Mucosa of rectum (tissue), 2 donors: ENCODE results near the gene GSPT1.
"Not testable (repeated sequence)": the region's sequence is repeated elsewhere in the genome, so short reads cannot be mapped to it uniquely, and the experiment has no call there.

ENCODE experiments used
- H3K27ac ChIP-seq, 2 donors: one replicate each; pipeline ENCODE4 v1.7.0; 2013; ENCODE audit warnings: inconsistent platforms in 2 of 2, low read depth in 2 of 2, low read length in 2 of 2
- H3K27me3 ChIP-seq, 2 donors: one replicate each; pipeline ENCODE4 v1.7.0; 2013; ENCODE audit warnings: low read length in 2 of 2; ENCODE audit not compliant: control insufficient read depth in 2 of 2, insufficient read depth in 2 of 2
- H3K36me3 ChIP-seq, 2 donors: one replicate each; pipeline ENCODE4 v1.7.0; 2013; ENCODE audit warnings: low read length in 2 of 2; ENCODE audit not compliant: control insufficient read depth in 2 of 2, insufficient read depth in 2 of 2
- H3K4me1 ChIP-seq, 2 donors: one replicate each; pipeline ENCODE4 v1.7.0; 2013; ENCODE audit warnings: low read length in 2 of 2, mild to moderate bottlenecking in 1 of 2; ENCODE audit not compliant: control insufficient read depth in 2 of 2, insufficient read depth in 2 of 2
- H3K4me3 ChIP-seq, 2 donors: one replicate each; pipeline ENCODE4 v1.7.0; 2013; ENCODE audit warnings: low read length in 2 of 2
- H3K9ac ChIP-seq, 2 donors: one replicate each; pipeline ENCODE4 v1.7.0; 2013; ENCODE audit warnings: low read length in 2 of 2, low read depth in 1 of 2, mild to moderate bottlenecking in 1 of 2
- H3K9me3 ChIP-seq, 2 donors: one replicate each; pipeline ENCODE4 v1.7.0; 2013; ENCODE audit warnings: low read length in 2 of 2; ENCODE audit not compliant: control insufficient read depth in 2 of 2
- donor health status: healthy.
- donor health status: Normal muscosa, but diverticular disease.

GSPT1 gene

DNA sequence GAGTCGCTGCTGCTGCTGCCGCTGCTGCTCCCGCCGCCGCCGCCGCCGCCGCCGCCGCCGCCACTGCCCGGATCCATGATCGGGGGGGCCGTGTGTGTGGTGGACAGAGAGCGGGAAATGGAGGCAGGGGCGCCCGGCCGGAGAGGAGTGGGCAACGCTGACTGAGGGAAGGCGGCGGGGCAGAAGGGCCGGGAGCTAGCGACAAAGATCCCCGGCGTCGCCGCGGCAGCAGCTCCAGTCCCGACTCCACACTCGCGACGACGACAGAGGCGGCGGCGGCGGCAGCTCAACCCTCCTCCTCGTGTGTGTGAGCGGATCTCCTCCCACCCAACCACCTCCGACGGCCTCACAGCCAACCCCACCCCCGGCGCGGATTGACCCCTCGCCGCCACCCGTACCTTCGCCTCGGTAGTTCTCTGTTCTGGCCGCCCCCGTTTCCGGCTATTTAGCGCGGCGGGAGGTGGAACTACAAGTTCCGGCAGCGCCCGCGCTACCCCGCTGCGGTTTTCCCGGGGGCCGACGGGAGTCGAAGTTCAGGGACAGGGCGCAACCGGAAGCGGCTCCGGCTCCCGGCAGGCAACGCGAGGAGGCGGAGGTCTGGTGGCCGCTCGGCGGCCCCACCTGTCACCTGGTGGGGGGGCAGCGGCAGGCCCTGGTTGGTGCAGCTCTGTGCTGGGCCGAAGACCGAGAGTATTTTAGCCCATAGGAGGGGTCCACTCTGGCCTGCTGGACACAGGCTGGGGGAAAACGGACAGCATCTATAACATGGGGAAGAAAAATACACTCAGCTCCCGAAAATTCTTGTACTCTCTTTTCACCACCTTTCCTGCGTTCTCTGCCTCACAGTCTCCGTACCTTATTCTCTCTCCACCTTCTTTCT, at the start of gene GSPT1:
Gene GSPT1, minus strand, starts transcription at position 313 of the 880 bp plus-strand sequence. Its CDS starts 236 bp downstream, at position 77.
- peak within 1 kb of the TSS; percentile 91 to 96 for H3K27ac ChIP-seq
- H3K27me3 ChIP-seq, result no peaks in the 10 kb centered on the region
- no peaks in the 10 kb centered on the region for H3K36me3 ChIP-seq
- H3K4me3 ChIP-seq, result peak within 1 kb of the TSS; percentile 89 to 93
- peaks cover 16 to 18% of the 10 kb centered on the region in 2 donors for H3K4me1 ChIP-seq
- peak within 1 kb of the TSS; percentile 88 to 93 for H3K9ac ChIP-seq
- H3K9me3 ChIP-seq, result no peaks in the 10 kb centered on the region

DNA sequence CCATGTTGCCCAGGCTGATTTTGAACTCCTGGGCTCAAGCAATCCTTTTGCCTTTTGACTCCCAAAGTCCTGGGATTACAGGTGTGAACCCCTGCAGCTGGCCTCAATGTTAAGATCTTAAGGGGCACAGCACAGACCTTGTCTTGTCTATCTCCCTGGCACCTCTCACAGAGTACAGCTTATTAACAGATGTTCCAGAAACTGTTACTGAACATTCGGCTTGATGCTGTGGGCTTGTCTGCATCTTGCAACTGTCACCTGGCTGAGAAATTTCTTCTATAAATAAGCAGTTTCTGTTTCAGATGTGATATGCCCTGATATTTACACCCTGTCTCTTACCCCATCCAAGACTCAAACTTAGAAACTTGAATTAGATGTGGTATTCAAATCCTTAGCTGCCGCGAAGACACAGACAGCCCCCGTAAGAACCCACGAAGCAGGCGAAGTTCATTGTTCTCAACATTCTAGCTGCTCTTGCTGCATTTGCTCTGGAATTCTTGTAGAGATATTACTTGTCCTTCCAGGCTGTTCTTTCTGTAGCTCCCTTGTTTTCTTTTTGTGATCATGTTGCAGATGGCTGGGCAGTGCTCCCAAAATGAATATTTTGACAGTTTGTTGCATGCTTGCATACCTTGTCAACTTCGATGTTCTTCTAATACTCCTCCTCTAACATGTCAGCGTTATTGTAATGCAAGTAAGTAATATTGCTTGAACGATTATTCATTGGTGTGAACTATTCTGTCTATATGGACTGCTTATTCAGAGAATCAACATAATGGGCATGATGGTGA, 49.2 kb upstream of the GSPT1 start, which contains the start of gene TNFRSF17:
Gene TNFRSF17, plus strand, starts transcription at position 450 of the 791 bp plus-strand sequence. Its CDS starts 115 bp downstream, at position 565.
- Histone ChIP-seq H3K4me3 (peak within 1 kb of the TSS; percentile 10 to 71), H3K9me3 (no peaks in the 10 kb centered on the region), H3K4me1 (no peaks in the 10 kb centered on the region), H3K36me3 (no peaks in the 10 kb centered on the region), H3K27me3 (no peaks in the 10 kb centered on the region), H3K27ac (peak within 1 kb of the TSS in 1 of 2 donors; percentile 65), H3K9ac (peak within 1 kb of the TSS in 1 of 2 donors; percentile 52)

- Histone ChIP-seq H3K9me3 (no peaks in the 10 kb centered on the region), H3K27me3 (no peaks in the 10 kb centered on the region), H3K27ac (peak overlapping the region in 1 of 2 donors; percentile 9), H3K36me3 (no peaks in the 10 kb centered on the region), H3K4me1 (no peaks in the 10 kb centered on the region), H3K4me3 (no peak overlapping the region), H3K9ac (no peak overlapping the region)
Measured at GRCh38 chr16:11963706-11964105, 48.0 kb upstream of the GSPT1 start.

DNA sequence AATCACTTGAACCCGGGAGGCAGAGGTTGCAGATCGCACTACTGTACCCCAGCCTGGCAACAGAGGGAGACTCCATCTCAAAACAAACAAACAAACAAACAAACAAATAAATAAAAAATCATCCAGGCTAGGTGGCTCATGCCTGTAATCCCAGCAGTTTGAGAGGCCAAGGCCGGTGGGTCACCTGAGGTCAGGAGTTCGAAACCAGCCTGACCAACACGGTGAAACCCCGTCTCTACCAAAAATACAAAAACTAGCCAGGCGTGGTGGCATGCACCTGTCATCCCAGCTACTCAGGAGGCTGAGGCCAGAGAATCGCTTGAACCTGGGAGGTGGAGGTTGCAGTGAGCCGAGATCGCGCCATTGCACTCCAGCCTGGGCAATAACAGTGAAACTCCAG, 47.2 kb upstream of the GSPT1 start:
- H3K4me3 ChIP-seq, H3K9me3 ChIP-seq, H3K36me3 ChIP-seq, H3K27me3 ChIP-seq, H3K4me1 ChIP-seq, H3K9ac ChIP-seq, H3K27ac ChIP-seq: not testable (repeated sequence)

DNA sequence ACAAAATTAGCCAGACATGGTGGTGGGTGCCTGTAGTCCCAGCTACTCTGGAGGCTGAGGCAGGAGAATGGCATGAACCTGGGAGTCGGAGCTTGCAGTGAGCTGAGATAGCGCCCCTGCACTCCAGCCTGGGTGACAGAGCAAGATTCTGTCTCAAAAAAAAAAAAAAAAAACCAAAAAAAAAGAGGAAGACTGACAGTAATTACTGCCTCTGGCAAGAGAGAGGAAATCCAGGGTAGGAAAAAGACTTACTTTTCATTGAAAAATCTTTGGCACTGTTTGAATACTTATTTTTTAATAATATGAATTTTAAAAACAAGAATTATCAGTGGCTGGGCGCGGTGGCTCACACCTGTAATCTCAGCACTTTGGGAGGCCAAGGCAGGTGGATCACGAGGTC, 46.7 kb upstream of the GSPT1 start:
- not testable (repeated sequence) for H3K9me3 ChIP-seq, H3K36me3 ChIP-seq, H3K27me3 ChIP-seq

DNA sequence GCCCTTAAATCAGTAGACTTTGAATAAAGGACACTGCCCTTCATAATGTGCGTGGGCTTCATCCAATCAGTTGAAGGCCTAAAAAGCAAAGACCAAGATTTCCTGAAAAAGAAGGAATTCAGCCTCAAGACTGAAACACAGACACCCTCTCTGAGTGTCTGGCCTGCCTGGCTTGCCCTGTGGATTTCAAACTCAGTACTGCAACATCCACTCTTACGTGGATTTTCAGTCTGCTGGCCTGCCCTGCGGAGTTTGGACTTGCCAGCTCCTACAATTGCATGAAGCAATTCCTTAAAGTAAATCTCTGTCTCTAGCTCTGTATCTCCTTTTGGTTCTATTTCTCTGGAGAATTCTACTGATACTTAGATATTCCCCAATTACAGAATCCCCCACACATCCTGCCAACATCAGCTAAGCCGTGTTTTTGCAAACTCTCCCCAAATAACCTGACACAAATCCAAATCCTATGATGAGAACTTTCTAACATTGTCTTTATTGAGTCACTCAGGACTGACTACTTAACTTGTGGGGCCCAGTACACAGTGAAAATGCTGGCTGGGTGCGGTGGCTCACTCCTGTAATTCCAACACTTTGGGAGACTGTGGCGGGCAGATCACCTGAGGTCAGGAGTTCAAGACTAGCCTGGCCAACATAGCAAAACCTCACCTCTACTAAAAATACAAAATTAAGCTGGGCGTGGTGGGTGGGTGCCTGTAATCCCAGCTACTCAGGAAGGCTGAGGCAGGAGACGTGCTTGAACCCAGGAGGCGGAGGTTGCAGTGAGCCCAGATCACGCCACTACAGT, 42.0 kb upstream of the GSPT1 start:
- H3K9me3 ChIP-seq, result no peaks in the 10 kb centered on the region
- no peak overlapping the region for H3K4me3 ChIP-seq
- H3K36me3 ChIP-seq, result no peaks in the 10 kb centered on the region
- no peaks in the 10 kb centered on the region for H3K4me1 ChIP-seq
- H3K27me3 ChIP-seq, result no peaks in the 10 kb centered on the region
- no peak overlapping the region for H3K9ac ChIP-seq
- H3K27ac ChIP-seq, result no peak overlapping the region

More for the DNA sequence above, 46.7 kb upstream of the GSPT1 start:
- H3K27ac ChIP-seq, H3K9ac ChIP-seq, H3K4me3 ChIP-seq, H3K4me1 ChIP-seq: not testable (repeated sequence)

DNA sequence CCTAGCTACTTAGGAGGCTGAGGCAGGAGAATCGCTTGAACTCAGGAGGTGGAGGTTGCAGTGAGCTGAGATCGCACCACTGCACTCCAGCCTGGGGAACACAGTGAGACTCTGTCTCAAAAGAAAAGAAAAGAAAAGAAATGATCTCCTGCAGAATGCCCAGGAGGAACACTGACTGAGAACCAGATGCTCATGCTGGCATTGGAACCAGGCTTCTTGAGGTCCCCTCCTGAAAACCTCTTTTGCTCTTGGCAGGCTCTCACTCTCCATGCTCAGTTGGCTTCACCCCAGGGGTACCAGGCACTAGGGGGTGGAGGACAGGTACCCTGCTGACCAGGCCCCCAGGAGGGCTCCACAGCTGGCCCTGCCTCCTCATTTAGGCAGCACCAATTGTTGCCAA, 40.8 kb upstream of the GSPT1 start:
- no peak overlapping the region for H3K4me3 ChIP-seq
- H3K4me1 ChIP-seq, result no peaks in the 10 kb centered on the region
- no peaks in the 10 kb centered on the region for H3K36me3 ChIP-seq
- H3K27me3 ChIP-seq, result no peaks in the 10 kb centered on the region
- H3K9ac ChIP-seq, result no peak overlapping the region
- H3K27ac ChIP-seq, result no peak overlapping the region
- no peaks in the 10 kb centered on the region for H3K9me3 ChIP-seq

DNA sequence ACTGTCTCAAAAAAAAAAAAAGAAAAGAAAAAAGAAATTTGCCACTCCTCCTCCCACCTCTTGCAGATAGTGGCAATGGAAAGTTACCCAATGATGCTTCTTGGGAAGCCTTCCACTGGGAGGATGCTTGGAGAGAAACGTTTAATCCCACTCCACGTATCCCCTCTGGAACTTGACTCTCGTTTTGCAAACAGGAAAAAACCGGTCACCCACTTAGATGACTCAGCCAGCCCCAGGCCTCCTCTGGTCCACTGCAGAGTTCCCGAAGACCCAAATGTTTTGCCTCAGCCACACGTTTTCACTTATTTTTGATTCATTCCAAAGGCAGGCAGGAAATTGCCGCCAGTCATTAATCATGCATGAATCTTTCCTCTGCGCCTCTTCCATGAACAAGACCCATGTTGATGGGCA, 40.0 kb upstream of the GSPT1 start:
- H3K27ac ChIP-seq, result no peak overlapping the region
- H3K9me3 ChIP-seq, result no peaks in the 10 kb centered on the region
- no peak overlapping the region for H3K9ac ChIP-seq
- H3K4me3 ChIP-seq, result no peak overlapping the region
- H3K4me1 ChIP-seq, result no peaks in the 10 kb centered on the region
- H3K27me3 ChIP-seq, result no peaks in the 10 kb centered on the region
- H3K36me3 ChIP-seq, result no peaks in the 10 kb centered on the region

DNA sequence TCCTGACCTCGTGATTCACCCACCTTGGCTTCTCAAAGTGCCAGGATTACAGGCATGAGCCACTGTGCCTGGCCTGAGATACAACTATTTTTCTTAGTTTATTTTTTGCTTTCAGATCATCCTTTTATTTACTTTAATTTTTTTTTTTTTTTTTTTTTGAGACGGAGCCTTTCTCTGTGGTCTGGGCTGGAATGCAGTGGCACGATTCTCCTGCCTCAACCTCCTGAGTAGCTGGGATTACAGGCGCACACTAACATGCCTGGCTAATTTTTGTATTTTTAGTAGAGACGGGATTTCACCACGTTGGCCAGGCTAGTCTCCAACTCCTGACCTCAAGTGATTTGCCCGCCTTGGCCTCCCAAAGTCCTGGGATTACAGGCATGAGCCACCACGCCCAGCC, 37.8 kb upstream of the GSPT1 start:
- H3K27ac ChIP-seq, H3K9me3 ChIP-seq, H3K27me3 ChIP-seq, H3K36me3 ChIP-seq, H3K9ac ChIP-seq, H3K4me3 ChIP-seq, H3K4me1 ChIP-seq: not testable (repeated sequence)
